NCI-H774 (cell line): Measurements from ENCODE around the gene OR4K14.
"Not testable (repeated sequence)": the region's sequence is repeated elsewhere in the genome, so short reads cannot be mapped to it uniquely, and the experiment has no call there.

ENCODE experiments used
- DNase-seq: peaks from one replicate; lab custom pipeline; 2025; lab: John Stamatoyannopoulos, UW

OR4K14 gene, protein sequence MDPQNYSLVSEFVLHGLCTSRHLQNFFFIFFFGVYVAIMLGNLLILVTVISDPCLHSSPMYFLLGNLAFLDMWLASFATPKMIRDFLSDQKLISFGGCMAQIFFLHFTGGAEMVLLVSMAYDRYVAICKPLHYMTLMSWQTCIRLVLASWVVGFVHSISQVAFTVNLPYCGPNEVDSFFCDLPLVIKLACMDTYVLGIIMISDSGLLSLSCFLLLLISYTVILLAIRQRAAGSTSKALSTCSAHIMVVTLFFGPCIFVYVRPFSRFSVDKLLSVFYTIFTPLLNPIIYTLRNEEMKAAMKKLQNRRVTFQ

GRCh38 chr14:20019257-20019865, at the start of gene OR4K14:
Gene OR4K14, minus strand, starts transcription at chr14:20019307. Its CDS starts 4,114 bp downstream, at chr14:20015193.
- DNase-seq, result no peak

DNA sequence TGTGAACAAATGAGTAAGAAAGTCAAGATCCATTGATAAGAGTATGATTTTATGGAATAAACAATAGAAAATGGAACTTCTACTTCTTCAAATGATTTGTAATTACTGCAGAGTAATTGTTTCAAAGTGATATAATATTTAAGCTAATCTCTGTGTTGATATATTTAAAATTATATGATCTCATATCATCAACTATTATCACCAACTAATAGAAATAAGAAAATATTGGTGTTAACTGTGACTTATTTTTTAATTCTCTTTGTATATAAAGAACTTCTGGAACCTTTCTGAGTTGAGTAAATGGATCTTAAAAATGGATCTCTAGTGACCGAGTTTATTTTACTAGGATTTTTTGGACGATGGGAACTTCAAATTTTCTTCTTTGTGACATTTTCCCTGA, 40.6 kb upstream of the OR4K14 start, which contains the start of gene OR4L1:
Gene OR4L1 (plus strand): TSS at position 301 of the 400 bp plus-strand sequence. CDS start 0 bp downstream, at position 301.
- DNase-seq, result no peak

GRCh38 chr14:20048202-20048601, 29.1 kb upstream of the OR4K14 start:
- DNase-seq, result no peak

DNA sequence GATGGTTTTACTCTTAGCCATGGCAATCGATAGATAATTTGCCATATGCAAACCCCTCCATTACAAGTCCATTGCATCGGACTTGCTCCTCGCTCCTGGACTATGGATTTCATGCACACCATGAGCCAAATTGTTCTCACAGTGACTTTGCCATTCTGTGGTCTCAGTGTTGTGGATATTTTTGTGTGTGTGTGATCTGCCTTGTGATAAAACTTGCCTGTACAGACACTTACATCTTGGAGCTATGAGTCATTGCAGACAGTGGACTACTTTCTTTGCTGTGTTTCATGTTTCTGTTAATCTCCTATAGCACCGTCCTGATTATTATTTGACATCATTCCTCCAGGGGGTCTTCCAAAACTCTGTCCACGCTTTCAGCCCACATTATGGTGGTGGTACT, 25.1 kb upstream of the OR4K14 start:
- DNase-seq, result no peak

DNA sequence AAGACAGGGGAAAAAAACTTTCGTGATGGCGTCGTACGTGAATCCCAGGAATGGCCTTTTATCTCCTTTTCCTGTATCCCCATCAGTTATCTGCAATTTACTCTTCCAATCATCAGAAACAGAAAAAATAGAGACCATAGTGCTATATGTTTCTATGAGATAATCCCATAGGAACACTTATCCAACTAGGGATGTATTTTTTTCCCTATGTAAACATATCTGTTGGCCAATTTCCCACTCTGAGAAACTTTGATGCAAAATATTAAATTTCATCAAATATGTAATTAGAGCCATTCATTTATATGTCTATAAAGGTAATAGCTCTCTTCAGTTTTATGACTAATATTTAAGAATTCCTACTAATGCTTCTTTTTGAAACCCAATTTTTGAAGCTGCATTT, 16.8 kb upstream of the OR4K14 start, which contains the start of gene OR4K13:
Gene OR4K13 (minus strand): TSS at position 101 of the 400 bp plus-strand sequence. CDS start 1,280 bp downstream, outside the sequence.
- DNase-seq, result no peak

GRCh38 chr14:20035449-20035848, 16.3 kb upstream of the OR4K14 start:
- DNase-seq, result no peak

DNA sequence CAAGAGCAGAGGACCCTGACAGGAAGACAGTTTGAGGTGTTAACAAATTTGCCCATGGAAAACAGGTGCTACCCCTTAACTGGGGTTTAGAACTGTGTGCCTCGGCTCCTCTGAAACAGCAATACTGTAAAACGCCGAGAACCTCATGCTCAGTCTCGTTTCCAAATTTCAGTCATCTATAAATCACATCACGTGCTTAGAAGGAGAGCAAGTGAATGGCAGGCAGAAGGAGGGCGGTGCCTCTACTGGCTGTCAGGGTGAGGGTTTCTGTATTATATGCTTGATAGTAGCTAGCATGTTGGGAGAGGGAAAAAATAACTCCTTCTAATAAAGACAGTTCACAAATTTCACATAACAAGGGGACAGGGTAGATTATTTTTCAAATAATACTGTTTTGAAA, 12.0 kb upstream of the OR4K14 start:
- no peak for DNase-seq

- DNase-seq, result no peak
Measured at GRCh38 chr14:20008156-20008555, 11.0 kb downstream of the OR4K14 start.

DNA sequence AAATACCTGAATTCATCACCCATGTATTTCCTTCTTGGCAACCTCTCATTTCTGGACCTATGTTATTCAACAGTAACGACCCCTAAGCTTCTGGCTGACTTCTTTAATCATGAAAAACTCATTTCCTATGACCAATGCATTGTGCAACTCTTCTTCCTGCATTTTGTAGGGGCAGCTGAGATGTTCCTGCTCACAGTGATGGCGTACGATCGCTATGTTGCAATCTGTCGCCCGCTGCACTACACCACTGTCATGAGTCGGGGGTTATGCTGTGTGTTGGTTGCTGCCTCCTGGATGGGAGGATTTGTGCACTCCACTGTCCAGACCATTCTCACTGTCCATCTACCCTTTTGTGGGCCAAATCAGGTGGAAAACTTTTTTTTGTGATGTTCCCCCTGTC, 16.8 kb downstream of the OR4K14 start:
- no peak for DNase-seq

DNA sequence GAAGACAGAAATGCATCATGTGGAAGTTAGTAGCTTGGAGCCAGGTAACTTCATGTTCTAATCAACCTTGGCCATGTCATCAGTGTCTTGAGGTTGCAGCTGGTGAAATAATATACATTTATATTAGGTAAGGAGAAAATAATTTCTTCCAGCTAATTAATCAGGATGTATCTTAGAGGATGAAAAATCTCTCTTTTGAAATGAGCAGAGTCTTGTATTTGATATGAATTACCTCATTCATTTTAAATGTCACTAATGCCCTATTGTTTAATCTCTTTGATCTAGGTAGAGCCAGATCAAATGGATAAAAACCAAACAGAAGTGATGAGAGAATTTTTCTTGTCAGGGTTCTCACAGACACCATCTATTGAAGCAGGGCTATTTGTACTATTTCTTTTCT, 17.2 kb downstream of the OR4K14 start, which contains the start of gene OR4Q2:
Gene OR4Q2 (plus strand): TSS at position 301 of the 400 bp plus-strand sequence.
- DNase-seq, result no peak

- no peak for DNase-seq
Measured at GRCh38 chr14:19993438-19993837, 25.7 kb downstream of the OR4K14 start.

- DNase-seq, result no peak
Measured at GRCh38 chr14:19975291-19975690, 43.8 kb downstream of the OR4K14 start, which contains the start of gene OR4K15. Gene OR4K15, plus strand, starts transcription at chr14:19975591. Its CDS starts 0 bp downstream, at chr14:19975591.

DNA sequence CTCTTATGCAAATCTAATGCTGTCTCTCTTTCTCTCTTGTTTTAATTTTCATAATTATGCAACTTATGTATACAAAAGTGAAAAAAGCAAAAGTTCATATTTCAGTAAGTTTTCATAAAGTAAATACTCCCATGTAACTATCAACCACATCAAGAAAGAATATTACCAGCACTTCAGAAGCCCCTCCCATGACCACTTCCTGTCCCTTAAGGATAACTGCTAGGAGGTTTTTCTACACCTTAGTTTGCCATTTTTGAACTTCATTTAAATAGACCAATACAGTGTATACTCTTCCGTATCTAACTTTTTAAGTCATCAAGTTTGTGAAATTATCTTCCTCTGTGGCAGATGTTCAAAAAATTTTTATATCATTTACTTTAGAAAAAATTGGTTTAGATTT, 44.3 kb downstream of the OR4K14 start:
- DNase-seq, result no peak

- DNase-seq, result not testable (repeated sequence)
Measured at GRCh38 chr14:19969735-19970134, 49.4 kb downstream of the OR4K14 start.
